Measurements from ENCODE around the gene ZNF316. TPM values are rescaled to one million over a fixed set of nuclear protein-coding genes. Genes with fewer than 3 reads are reported as not detected.
A peak's percentile ranks its signal among the peaks of the same experiment; 100 is the strongest.

ZNF316 gene
- total and polyA plus RNA-seq, 10 of the 15 experiments (the other 5 are each of a cell fraction or from before 2014, with no cell fraction given) = 0.03 to 28.9 (median 5.7) TPM

GRCh38 chr7:6604458-6604857 lies 32.7 kb upstream of the ZNF316 start:
- Histone ChIP-seq H3K27me3 (replicated peaks in 1 of 2; ENCODE audit: control insufficient read depth in 2 of 2, insufficient read depth in 2 of 2, low read length in 1 of 2) (no peaks in the 10 kb centered on the region), H3K4me1 (ENCODE audit: control insufficient read depth, insufficient read depth, low read length) (no peaks in the 10 kb centered on the region), H3K4me2 (ENCODE audit: control insufficient read depth, insufficient read depth) (no peak overlapping the region), H2AFZ (ENCODE audit: control insufficient read depth, low read depth, low read length) (no peak overlapping the region), H3K36me3 (ENCODE audit: control insufficient read depth in 2 of 2, insufficient read depth in 2 of 2, low read length in 1 of 2) (peaks cover 7 to 12% of the 10 kb centered on the region in 2 experiments; a peak in 3 of 4 replicates), H3K4me3 (no peak overlapping the region), H4K20me1 (ENCODE audit: control insufficient read depth, insufficient read depth) (no peaks in the 10 kb centered on the region), H3K9ac (ENCODE audit: control insufficient read depth, insufficient read depth, low read length) (no peak overlapping the region), H3K27ac (ENCODE audit: control insufficient read depth, insufficient read depth) (no peak overlapping the region), H3K9me3 (replicated peaks; ENCODE audit: control insufficient read depth, insufficient read depth, low read length) (no peaks in the 10 kb centered on the region), H3K79me2 (ENCODE audit: control insufficient read depth, insufficient read depth, low read length) (no peaks in the 10 kb centered on the region)
- ChIA-PET RAD21 (ENCODE audit: unreplicated experiment) (no interaction called here), POLR2A (no interaction called here), CTCF (no interaction called here), SMC1A (ENCODE audit: uncharacterized antibody, unreplicated experiment) (interaction anchor here (0.7 kb wide), 1 partner anchor 778 kb away, joined by 3 read pairs; no protein-coding TSS in a partner anchor)
- intact Hi-C loops (cut with micrococcal nuclease; ENCODE audit: unreplicated experiment) (no loop called here), in situ Hi-C loops (cut with MboI) (no loop called here)
- TF ChIP-seq POLR2A (IDR thresholded peaks at IDR 0.05; ENCODE audit: low read depth, low read length) (0 out of 2 replicates have a peak, but pooled peaks have one; percentile 18), TAF1 (IDR thresholded peaks at IDR 0.05; ENCODE audit: borderline replicate concordance, low read depth, low read length) (no peak)
- no peak for FAIRE-seq
- DNase-seq (ENCODE audit: low read depth, low spot score) = no peak
- ATAC-seq = no peak
- 94% methylated on average over 9 of the region's 10 CpGs for WGBS (ENCODE audit: insufficient coverage, insufficient replicate concordance, low lambda C conversion rate, missing lambda C conversion rate)
- no TSS peak for BruUV-seq (replicated peaks)

GRCh38 chr7:6606866-6607583 lies 30.1 kb upstream of the ZNF316 start:
- POLR2A ChIA-PET = no interaction called here
- Histone ChIP-seq H3K9ac (ENCODE audit: control insufficient read depth, insufficient read depth, low read length) (no peak overlapping the region), H4K20me1 (ENCODE audit: control insufficient read depth, insufficient read depth) (no peaks in the 10 kb centered on the region), H3K4me3 (no peak overlapping the region), H3K27me3 (replicated peaks in 1 of 2; ENCODE audit: control insufficient read depth in 2 of 2, insufficient read depth in 2 of 2, low read length in 1 of 2) (no peaks in the 10 kb centered on the region), H3K4me2 (ENCODE audit: control insufficient read depth, insufficient read depth) (no peak overlapping the region), H3K79me2 (ENCODE audit: control insufficient read depth, insufficient read depth, low read length) (no peaks in the 10 kb centered on the region), H3K36me3 (ENCODE audit: control insufficient read depth in 2 of 2, insufficient read depth in 2 of 2, low read length in 1 of 2) (peaks cover 5 to 9% of the 10 kb centered on the region in 2 experiments; a peak in 3 of 4 replicates), H3K9me3 (replicated peaks; ENCODE audit: control insufficient read depth, insufficient read depth, low read length) (no peaks in the 10 kb centered on the region), H3K27ac (ENCODE audit: control insufficient read depth, insufficient read depth) (no peak overlapping the region), H2AFZ (ENCODE audit: control insufficient read depth, low read depth, low read length) (no peak overlapping the region), H3K4me1 (ENCODE audit: control insufficient read depth, insufficient read depth, low read length) (no peaks in the 10 kb centered on the region; the same call in 1 of the 2 replicates)
- WGBS (ENCODE audit: insufficient coverage, insufficient replicate concordance, low lambda C conversion rate, missing lambda C conversion rate) = 91% methylated on average over 28 of the region's 36 CpGs
- no peak for FAIRE-seq
- SMC1A ChIA-PET (ENCODE audit: uncharacterized antibody, unreplicated experiment) = no interaction called here
- in situ Hi-C loops (cut with MboI) (no loop called here), intact Hi-C loops (cut with micrococcal nuclease; ENCODE audit: unreplicated experiment) (no loop called here)
- no TSS peak for BruUV-seq (replicated peaks)
- no peak for ATAC-seq
- RAD21 ChIA-PET (ENCODE audit: unreplicated experiment) = no interaction called here
- CTCF ChIA-PET = no interaction called here
- no peak for DNase-seq (ENCODE audit: low read depth, low spot score)
- TF ChIP-seq BMI1 (IDR thresholded peaks at IDR 0.05; ENCODE audit: borderline replicate concordance) (no peak), TCF12 (IDR thresholded peaks at IDR 0.05; ENCODE audit: low read depth, low read length) (no peak), ZBED1 (IDR thresholded peaks at IDR 0.05; ENCODE audit: borderline replicate concordance) (no peak), SREBF1 (IDR thresholded peaks at IDR 0.05; ENCODE audit: low read length) (no peak), WRNIP1 (IDR thresholded peaks at IDR 0.05; ENCODE audit: borderline replicate concordance, low read depth, low read length) (no peak), NFIC (IDR thresholded peaks at IDR 0.05; ENCODE audit: low read depth, low read length) (no peak), BACH1 (IDR thresholded peaks at IDR 0.05; ENCODE audit: borderline replicate concordance) (no peak), STAT3 (IDR thresholded peaks at IDR 0.05; ENCODE audit: low read depth, low read length) (no peak), USF1 (IDR thresholded peaks at IDR 0.05; ENCODE audit: borderline replicate concordance, extremely low read length, insufficient read depth, low read depth, low read length) (no peak), RAD51 (IDR thresholded peaks at IDR 0.05) (no peak), POLR2AphosphoS2 (IDR thresholded peaks at IDR 0.05; ENCODE audit: low read depth, low read length) (no peak), ATF7 (IDR thresholded peaks at IDR 0.05; ENCODE audit: low read depth) (no peak), MTA3 (IDR thresholded peaks at IDR 0.05; ENCODE audit: borderline replicate concordance, low read length) (no peak), IKZF2 (IDR thresholded peaks at IDR 0.05) (no peak), PKNOX1 (IDR thresholded peaks at IDR 0.05) (no peak), MXI1 (IDR thresholded peaks at IDR 0.05; ENCODE audit: low read depth, low read length) (no peak)
